Kidney (tissue), 14 donors: Measurements from ENCODE around the gene PTPRJ. TPM values are rescaled to one million over a fixed set of nuclear protein-coding genes. Genes with fewer than 3 reads are reported as not detected.
A peak's percentile ranks its signal among the peaks of the same experiment; 100 is the strongest.

ENCODE experiments used
- DNase-seq, 5 donors: peaks; one replicate each; pipeline ENCODE4 v3.0.0-alpha.2; 2013 to 2020
- FAIRE-seq: peaks from 2 replicates; lab custom pipeline; 2012; peaks lifted over from hg19 to GRCh38; lab: Jason Lieb, UNC
- H3K27ac ChIP-seq, 2 donors: one replicate each; pipeline ENCODE4 v1.7.0; 2013; ENCODE audit warnings: low read depth in 2 of 2, low read length in 2 of 2, inconsistent platforms in 1 of 2
- H3K27me3 ChIP-seq: one replicate; pipeline ENCODE4 v1.7.1; 2013; ENCODE audit warnings: low read length, inconsistent platforms; ENCODE audit not compliant: control insufficient read depth, insufficient read depth
- H3K36me3 ChIP-seq, 3 donors: one replicate each; pipeline versions ENCODE4 v1.7.0 to v1.7.1; 2013; ENCODE audit warnings: low read length in 3 of 3, control low read depth in 1 of 3, inconsistent platforms in 1 of 3; ENCODE audit not compliant: insufficient read depth in 3 of 3, control insufficient read depth in 2 of 3
- H3K4me1 ChIP-seq, 3 donors: one replicate each; pipeline versions ENCODE4 v1.7.0 to v1.7.1; 2013; ENCODE audit warnings: low read length in 3 of 3, inconsistent platforms in 1 of 3, low read depth in 1 of 3; ENCODE audit not compliant: control insufficient read depth in 2 of 3, insufficient read depth in 2 of 3
- H3K4me3 ChIP-seq, 3 donors: one replicate each; pipeline versions ENCODE4 v1.7.0 to v1.8.1; 2013; ENCODE audit warnings: low read length in 3 of 3, control low read depth in 1 of 3, inconsistent platforms in 1 of 3
- H3K9ac ChIP-seq, 3 donors: one replicate each; pipeline versions ENCODE4 v1.7.0 to v1.7.1; 2013; ENCODE audit warnings: low read length in 3 of 3, control low read depth in 1 of 3, inconsistent platforms in 1 of 3
- H3K9me3 ChIP-seq, 3 donors: one replicate each; pipeline versions ENCODE4 v1.7.0 to v1.7.1; 2013; ENCODE audit warnings: low read length in 3 of 3, control low read depth in 1 of 3, inconsistent platforms in 1 of 3; ENCODE audit not compliant: control insufficient read depth in 2 of 3, insufficient read depth in 1 of 3
- intact Hi-C: fragments of 100-400 bp; cut with DNase I; formaldehyde crosslinking; loops from one replicate; pipeline ENCODE4 v1.11.1; 2022
- polyA plus RNA-seq: library from polyadenylated mRNA; stranded (reverse); fragments of 350-450 nt; fragmentation: Illumina TruSeq; extraction: RNeasy Lipid Tissue Mini Kit (QIAGEN cat#74804); gene quantifications from one replicate; pipeline ENCODE4 v1.2.3, GENCODE V29; 2014; ENCODE audit warnings: low read depth, low replicate concordance; ENCODE audit not compliant: insufficient read depth
- total RNA-seq: library from RNA; stranded (reverse); fragmentation: NEBNext Ultra II Directional; extraction: Animal tissue kit (Norgen Biotek cat#: 25700); gene quantifications from one replicate; pipeline ENCODE4 v1.2.1, GENCODE V29; 2021
- TF ChIP-seq, protein P1 (sequence below): IDR thresholded peaks from 3 replicates; pipeline ENCODE4 v1.5.1; 2012; ENCODE audit warnings: mild to moderate bottlenecking, moderate library complexity, borderline replicate concordance; ENCODE audit not compliant: insufficient read depth; ENCODE audit errors: extremely low read depth
- donor health status: control.
- donor health status: control.
- donor health status: control.
- donor health status: control.
- donor health status: control.
- donor health status: DM: yes; HTN: yes; CAD: no.
- donor health status: Normal renal cell carcinoma (clear cell type).

Gene PTPRJ
- total and polyA plus RNA-seq, 2 donors from 2014 or later, result 9.2 to 80.5 TPM

DNA sequence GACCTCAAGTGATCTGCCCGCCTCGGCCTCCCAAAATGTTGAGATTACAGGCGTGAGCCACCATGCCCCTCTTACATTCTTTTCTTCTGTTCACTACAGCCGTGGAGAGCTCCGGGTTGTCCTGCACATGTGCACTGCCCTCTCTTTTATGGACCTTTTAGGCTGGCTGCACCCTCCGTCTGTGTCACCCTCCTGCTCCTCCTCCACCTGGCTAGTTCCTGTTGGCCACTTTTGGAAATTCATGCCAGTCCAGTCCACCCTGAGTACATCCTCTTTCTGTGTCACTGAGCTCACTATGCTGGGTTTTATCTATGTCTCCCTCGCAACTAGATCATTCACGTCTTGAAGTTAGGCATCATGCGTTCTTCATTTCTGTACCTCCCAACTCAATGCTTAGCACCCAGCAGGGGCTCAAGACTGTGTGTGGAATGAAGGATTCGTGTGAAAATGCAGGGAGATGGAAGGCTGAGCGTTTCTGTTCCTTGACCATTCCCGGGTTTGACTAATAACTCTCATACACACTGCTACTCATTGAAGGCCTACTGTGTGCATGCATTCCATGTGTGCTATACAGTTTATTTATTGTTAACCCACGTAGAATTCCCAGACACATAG is 60.6 kb downstream of the PTPRJ start:
- no peaks in the 10 kb centered on the region for H3K9me3 ChIP-seq
- TF ChIP-seq, protein P1, sequence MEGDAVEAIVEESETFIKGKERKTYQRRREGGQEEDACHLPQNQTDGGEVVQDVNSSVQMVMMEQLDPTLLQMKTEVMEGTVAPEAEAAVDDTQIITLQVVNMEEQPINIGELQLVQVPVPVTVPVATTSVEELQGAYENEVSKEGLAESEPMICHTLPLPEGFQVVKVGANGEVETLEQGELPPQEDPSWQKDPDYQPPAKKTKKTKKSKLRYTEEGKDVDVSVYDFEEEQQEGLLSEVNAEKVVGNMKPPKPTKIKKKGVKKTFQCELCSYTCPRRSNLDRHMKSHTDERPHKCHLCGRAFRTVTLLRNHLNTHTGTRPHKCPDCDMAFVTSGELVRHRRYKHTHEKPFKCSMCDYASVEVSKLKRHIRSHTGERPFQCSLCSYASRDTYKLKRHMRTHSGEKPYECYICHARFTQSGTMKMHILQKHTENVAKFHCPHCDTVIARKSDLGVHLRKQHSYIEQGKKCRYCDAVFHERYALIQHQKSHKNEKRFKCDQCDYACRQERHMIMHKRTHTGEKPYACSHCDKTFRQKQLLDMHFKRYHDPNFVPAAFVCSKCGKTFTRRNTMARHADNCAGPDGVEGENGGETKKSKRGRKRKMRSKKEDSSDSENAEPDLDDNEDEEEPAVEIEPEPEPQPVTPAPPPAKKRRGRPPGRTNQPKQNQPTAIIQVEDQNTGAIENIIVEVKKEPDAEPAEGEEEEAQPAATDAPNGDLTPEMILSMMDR, result no peak
- no peaks in the 10 kb centered on the region for H3K36me3 ChIP-seq
- no peaks in the 10 kb centered on the region for H3K27me3 ChIP-seq
- no peak overlapping the region for H3K4me3 ChIP-seq
- H3K9ac ChIP-seq, result no peak overlapping the region
- H3K27ac ChIP-seq, result peak overlapping the region in 1 of 2 donors; percentile 54
- no peak for FAIRE-seq
- DNase-seq, result no peak
- intact Hi-C loops, result no loop called here
- peaks cover 0 to 18% (median 16%) of the 10 kb centered on the region in 3 donors for H3K4me1 ChIP-seq

GRCh38 chr11:48041877-48042695 is 61.7 kb downstream of the PTPRJ start:
- no peaks in the 10 kb centered on the region for H3K9me3 ChIP-seq
- peak overlapping the region in 1 of 2 donors; percentile 61 for H3K27ac ChIP-seq
- H3K4me3 ChIP-seq, result no peak overlapping the region
- no peak for FAIRE-seq
- TF ChIP-seq, protein P1, result no peak
- DNase-seq, result no peak
- intact Hi-C loops, result no loop called here
- peaks cover 0 to 14% (median 11%) of the 10 kb centered on the region in 3 donors for H3K4me1 ChIP-seq
- H3K9ac ChIP-seq, result no peak overlapping the region
- no peaks in the 10 kb centered on the region for H3K36me3 ChIP-seq
- H3K27me3 ChIP-seq, result no peaks in the 10 kb centered on the region

GRCh38 chr11:48043111-48043990 is 63.0 kb downstream of the PTPRJ start:
- TF ChIP-seq, protein P1, result no peak
- no peaks in the 10 kb centered on the region for H3K27me3 ChIP-seq
- H3K4me3 ChIP-seq, result no peak overlapping the region
- DNase-seq (no peak), FAIRE-seq (no peak)
- no peaks in the 10 kb centered on the region for H3K9me3 ChIP-seq
- peaks cover 0 to 20% (median 15%) of the 10 kb centered on the region in 3 donors for H3K4me1 ChIP-seq
- peak overlapping the region; percentile 6 to 63 for H3K27ac ChIP-seq
- intact Hi-C loops, result no loop called here
- no peaks in the 10 kb centered on the region for H3K36me3 ChIP-seq
- H3K9ac ChIP-seq, result no peak overlapping the region
